AG09309 (cell line): ENCODE results near the gene BAIAP2.

ENCODE experiments used
- DNase-seq: peaks from one replicate; pipeline ENCODE4 v3.0.0-alpha.2; 2010; ENCODE audit warnings: low read depth
- H3K4me3 ChIP-seq: 2 replicates; pipeline ENCODE4 v1.5.1; 2011; ENCODE audit warnings: mild to moderate bottlenecking, low read depth, low read length, moderate library complexity; ENCODE audit not compliant: control insufficient read depth
- CTCF ChIP-seq: IDR thresholded peaks from 2 replicates; pipeline ENCODE4 v1.5.1; 2011; ENCODE audit warnings: mild to moderate bottlenecking, low read depth, low read length, inconsistent platforms; ENCODE audit not compliant: insufficient read depth, control insufficient read depth; ENCODE audit errors: missing control alignments

Gene BAIAP2

GRCh38 chr17:81025065-81025740, 9.7 kb upstream of the BAIAP2 start:
- no peak for TF ChIP-seq CTCF
- DNase-seq, result no peak
- no peak overlapping the region for H3K4me3 ChIP-seq

- no peak for TF ChIP-seq CTCF
- H3K4me3 ChIP-seq, result no peak overlapping the region
- no peak for DNase-seq
Measured at GRCh38 chr17:81025741-81026129, 9.2 kb upstream of the BAIAP2 start.

- no peak for DNase-seq
- no peak for TF ChIP-seq CTCF
- no peak overlapping the region for H3K4me3 ChIP-seq
Measured at GRCh38 chr17:81026266-81027036, 8.5 kb upstream of the BAIAP2 start.

- H3K4me3 ChIP-seq, result no peak overlapping the region
- DNase-seq, result no peak
- TF ChIP-seq CTCF, result no peak
Measured at GRCh38 chr17:81027038-81027437, 7.9 kb upstream of the BAIAP2 start.

- no peak for TF ChIP-seq CTCF
- H3K4me3 ChIP-seq, result no peak overlapping the region
- no peak for DNase-seq
Measured at GRCh38 chr17:81027591-81028505, 7.1 kb upstream of the BAIAP2 start.

GRCh38 chr17:81028506-81028858, 6.5 kb upstream of the BAIAP2 start:
- H3K4me3 ChIP-seq, result no peak overlapping the region
- no peak for TF ChIP-seq CTCF
- DNase-seq, result no peak
